ENCODE data around the gene RNU1-3.
"Not testable (repeated sequence)": the region's sequence is repeated elsewhere in the genome, so short reads cannot be mapped to it uniquely, and the experiment has no call there.

DNA sequence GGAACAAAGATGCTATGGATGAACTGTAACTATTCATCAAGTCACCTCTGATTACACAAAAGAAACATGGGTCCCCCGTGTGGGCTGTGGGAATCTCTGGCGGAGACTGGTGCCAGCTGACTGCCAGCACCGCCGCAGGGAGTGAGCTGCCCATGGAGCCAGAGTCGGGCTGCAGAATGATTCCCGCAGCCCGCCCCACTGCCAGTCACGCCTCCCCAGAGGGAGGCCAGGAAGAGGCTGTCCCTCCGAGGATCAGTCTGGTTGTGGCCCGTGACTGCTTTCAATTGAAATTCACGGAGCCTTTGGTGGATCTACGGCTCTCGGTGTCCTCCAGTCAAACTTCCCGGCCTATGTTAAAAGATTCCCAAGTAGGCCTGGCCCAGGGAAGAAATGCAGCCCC, 45.8 kb upstream of the RNU1-3 start:
- TF ChIP-seq, protein P1, sequence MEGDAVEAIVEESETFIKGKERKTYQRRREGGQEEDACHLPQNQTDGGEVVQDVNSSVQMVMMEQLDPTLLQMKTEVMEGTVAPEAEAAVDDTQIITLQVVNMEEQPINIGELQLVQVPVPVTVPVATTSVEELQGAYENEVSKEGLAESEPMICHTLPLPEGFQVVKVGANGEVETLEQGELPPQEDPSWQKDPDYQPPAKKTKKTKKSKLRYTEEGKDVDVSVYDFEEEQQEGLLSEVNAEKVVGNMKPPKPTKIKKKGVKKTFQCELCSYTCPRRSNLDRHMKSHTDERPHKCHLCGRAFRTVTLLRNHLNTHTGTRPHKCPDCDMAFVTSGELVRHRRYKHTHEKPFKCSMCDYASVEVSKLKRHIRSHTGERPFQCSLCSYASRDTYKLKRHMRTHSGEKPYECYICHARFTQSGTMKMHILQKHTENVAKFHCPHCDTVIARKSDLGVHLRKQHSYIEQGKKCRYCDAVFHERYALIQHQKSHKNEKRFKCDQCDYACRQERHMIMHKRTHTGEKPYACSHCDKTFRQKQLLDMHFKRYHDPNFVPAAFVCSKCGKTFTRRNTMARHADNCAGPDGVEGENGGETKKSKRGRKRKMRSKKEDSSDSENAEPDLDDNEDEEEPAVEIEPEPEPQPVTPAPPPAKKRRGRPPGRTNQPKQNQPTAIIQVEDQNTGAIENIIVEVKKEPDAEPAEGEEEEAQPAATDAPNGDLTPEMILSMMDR (IDR thresholded peaks at IDR 0.05), result not testable (repeated sequence)
- not testable (repeated sequence) for TF ChIP-seq EZH2 (IDR thresholded peaks at IDR 0.05; ENCODE audit: borderline replicate concordance, insufficient read depth, low read depth, low read length, poor library complexity, severe bottlenecking)
